Muscle of arm (tissue), 14 donors: ENCODE results near the gene CDR2. TPM values are rescaled to one million over a fixed set of nuclear protein-coding genes. Genes with fewer than 3 reads are reported as not detected.
A peak's percentile ranks its signal among the peaks of the same experiment; 100 is the strongest.
"Not testable (repeated sequence)": the region's sequence is repeated elsewhere in the genome, so short reads cannot be mapped to it uniquely, and the experiment has no call there.

Source experiments
- DNase-seq: peaks from one replicate; pipeline ENCODE4 v3.0.0-alpha.2; 2013
- long read RNA-seq, 11 donors: transcript quantifications; one replicate each; lab custom pipeline, GENCODE V29; 2026
- polyA plus RNA-seq, 12 donors: library from polyadenylated mRNA; unstranded; fragments of 120-200 nt; gene quantifications; one replicate each; pipeline ENCODE4 v1.2.1, GENCODE V29; 2013; ENCODE audit not compliant: insufficient read length in 12 of 12

CDR2 gene
- polyA plus RNA-seq = 10 to 100 TPM in 11 of 12 donors, not detected in 1; 13.7 to 26.3 (median 19.1) TPM
- long read RNA-seq, donor 1, partial matches to known transcripts = 7 of 9 reads
- long read RNA-seq, donor 1, other reads (novel, unspliced or antisense) = 0 of 9 reads
- long read RNA-seq, donor 2, transcript CDR2-201 (5 exons, 2,702 nt) = major isoform, 5 of 5 reads
- long read RNA-seq, donor 2, partial matches to known transcripts = 0 of 5 reads
- long read RNA-seq, donor 2, other reads (novel, unspliced or antisense) = 0 of 5 reads
- long read RNA-seq, donor 3, partial matches to known transcripts = 0 of 3 reads
- long read RNA-seq, donor 3, other reads (novel, unspliced or antisense) = 0 of 3 reads
- long read RNA-seq, donor 4, partial matches to known transcripts = 0 of 2 reads
- long read RNA-seq, donor 4, other reads (novel, unspliced or antisense) = 0 of 2 reads
- long read RNA-seq, donor 5, transcript CDR2-201 (5 exons, 2,702 nt) = major isoform, 5 of 5 reads
- long read RNA-seq, donor 5, partial matches to known transcripts = 0 of 5 reads
- long read RNA-seq, donor 5, other reads (novel, unspliced or antisense) = 0 of 5 reads
- long read RNA-seq, donor 6, partial matches to known transcripts = 0 of 2 reads
- long read RNA-seq, donor 6, other reads (novel, unspliced or antisense) = 0 of 2 reads
- long read RNA-seq, donor 7, partial matches to known transcripts = 0 of 1 reads
- long read RNA-seq, donor 7, other reads (novel, unspliced or antisense) = 0 of 1 reads
- long read RNA-seq, donor 8, transcript CDR2-201 (5 exons, 2,702 nt) = major isoform, 5 of 5 reads
- long read RNA-seq, donor 8, partial matches to known transcripts = 0 of 5 reads
- long read RNA-seq, donor 8, other reads (novel, unspliced or antisense) = 0 of 5 reads
- long read RNA-seq, donor 9, partial matches to known transcripts = 0 of 3 reads
- long read RNA-seq, donor 9, other reads (novel, unspliced or antisense) = 0 of 3 reads
- long read RNA-seq, donor 10, partial matches to known transcripts = 7 of 11 reads
- long read RNA-seq, donor 10, other reads (novel, unspliced or antisense) = 0 of 11 reads
- long read RNA-seq, donor 11, partial matches to known transcripts = 0 of 4 reads
- long read RNA-seq, donor 11, other reads (novel, unspliced or antisense) = 0 of 4 reads

DNA sequence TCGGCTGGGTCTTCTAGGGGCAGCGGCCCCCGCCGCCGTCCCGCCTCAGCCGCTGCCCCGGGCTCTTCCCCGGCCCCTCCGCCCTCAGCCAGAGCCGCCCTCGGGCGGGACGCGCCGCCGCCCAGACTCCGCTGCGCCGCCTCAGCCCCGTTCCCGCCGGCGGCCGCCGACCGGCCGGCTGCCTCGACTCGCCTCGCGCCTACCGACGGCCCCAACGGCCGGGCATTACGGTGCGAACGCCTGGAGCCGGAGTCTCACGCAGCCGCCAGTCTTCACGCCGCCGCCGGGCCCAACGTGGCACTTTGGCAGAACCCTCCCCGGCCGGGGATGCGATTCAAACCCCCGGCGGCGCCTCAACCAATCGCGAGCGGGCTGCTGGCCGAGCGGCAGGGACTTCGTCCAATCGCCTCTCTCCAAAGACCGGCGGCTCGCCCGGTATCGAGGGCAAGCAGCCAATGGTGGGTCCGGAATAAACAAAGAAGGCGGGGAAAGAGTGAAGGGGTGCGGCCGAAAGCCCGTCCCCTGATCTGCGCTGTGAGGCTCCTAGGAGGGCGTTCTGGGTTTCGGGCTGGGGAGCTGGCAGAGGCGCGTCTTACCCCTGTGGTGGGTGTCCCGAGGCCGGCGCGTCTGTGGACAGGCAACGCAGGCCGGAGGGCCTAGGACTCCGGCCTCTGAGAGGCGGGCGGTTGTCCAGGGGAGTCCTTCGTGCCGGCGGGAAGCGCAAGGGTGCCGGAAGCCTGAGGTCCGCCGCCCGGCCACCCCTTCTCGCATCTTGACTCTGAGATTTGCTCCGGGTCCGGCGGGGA lies at the start of gene CDR2:
Gene CDR2 (minus strand): TSS at position 309 of the 806 bp plus-strand sequence. CDS start 310 bp downstream, outside the sequence.
- peak; percentile 97 for DNase-seq

DNA sequence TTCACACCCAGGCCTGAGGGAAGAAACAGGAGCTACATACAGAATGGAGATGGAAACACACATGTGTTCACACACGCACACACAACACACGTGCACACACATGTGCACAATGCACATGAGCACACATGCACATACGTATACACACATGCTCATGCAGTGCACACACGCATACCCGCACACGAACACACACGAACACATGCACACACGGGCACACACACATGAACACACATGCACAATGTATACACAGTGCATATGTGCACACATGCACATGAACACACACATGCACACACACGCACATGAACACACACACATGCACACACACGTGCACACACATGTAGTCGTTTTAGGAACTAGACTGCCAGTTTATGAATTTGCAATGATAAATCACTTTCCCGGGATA lies 49.3 kb upstream of the CDR2 start:
- DNase-seq = no peak

- no peak for DNase-seq
These were observed 46.7 kb upstream of the CDR2 start for GRCh38 chr16:22421136-22421535.

DNA sequence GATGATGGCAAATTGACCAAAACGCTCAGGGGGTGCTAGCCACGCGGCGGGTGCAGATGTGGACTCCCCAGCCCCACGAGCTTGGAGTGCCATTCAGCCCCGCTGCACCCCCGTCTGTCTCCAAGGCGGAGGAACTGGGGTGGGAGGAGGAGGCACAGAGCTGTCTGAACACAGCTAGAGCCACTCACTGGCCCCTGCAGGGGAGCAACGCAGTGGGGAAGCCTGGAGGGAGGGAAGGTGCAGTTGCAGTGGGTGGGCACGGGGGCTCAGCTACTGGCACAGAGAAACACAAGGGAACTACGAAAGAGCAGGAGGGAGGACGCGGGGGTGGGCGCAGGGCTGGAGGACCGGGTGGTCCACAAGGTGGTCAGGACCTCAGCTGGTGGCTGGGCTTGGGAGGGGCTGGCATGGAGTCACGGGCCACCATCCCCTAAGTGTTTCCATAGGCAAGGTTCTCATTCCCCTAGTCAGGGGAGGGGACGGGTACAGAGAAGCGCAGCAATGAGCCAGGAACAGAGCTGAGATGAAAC lies 46.3 kb upstream of the CDR2 start:
- no peak for DNase-seq

- DNase-seq = no peak
These were observed 45.5 kb upstream of the CDR2 start for GRCh38 chr16:22419908-22420307.

- no peak for DNase-seq
These were observed 44.4 kb upstream of the CDR2 start for GRCh38 chr16:22418826-22419225.

DNA sequence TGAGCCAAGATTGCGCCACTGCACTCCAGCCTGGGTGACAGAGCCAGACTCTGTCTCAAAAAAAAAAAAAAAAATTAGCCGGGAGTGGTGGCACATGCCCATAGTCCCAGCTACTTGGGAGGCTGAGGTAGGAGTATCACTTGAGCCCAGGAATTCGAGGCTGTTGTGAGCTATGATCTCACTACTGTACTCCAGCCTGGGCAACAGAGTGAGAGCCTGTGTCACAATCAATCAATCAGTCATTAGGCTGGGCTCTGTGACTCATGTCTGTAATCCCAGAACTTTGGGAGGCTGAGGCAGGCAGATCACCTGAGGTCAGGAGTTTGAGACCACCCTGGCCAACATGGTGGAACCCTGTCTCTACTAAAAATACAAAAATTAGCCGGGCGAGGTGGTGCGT lies 43.4 kb upstream of the CDR2 start:
- DNase-seq = not testable (repeated sequence)

DNA sequence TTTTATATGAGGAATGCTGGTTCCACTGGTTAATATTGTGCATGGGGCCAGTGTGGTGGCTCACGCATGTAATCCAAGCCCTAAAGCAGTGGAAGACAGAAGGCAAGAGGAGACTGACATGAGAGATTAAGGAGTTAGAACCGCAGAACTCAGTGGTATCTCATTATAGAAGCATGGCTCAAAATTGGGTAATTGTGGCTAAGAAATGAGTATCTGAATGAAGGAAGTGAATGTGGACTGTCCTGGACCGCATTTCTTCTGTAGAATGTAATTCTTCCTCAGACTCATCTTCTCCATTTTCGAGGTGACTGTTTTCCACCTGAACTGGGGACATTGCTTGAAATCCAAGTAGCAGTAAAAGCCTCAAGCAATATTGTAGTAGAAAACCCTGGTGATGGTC lies 42.6 kb upstream of the CDR2 start:
- no peak for DNase-seq

DNA sequence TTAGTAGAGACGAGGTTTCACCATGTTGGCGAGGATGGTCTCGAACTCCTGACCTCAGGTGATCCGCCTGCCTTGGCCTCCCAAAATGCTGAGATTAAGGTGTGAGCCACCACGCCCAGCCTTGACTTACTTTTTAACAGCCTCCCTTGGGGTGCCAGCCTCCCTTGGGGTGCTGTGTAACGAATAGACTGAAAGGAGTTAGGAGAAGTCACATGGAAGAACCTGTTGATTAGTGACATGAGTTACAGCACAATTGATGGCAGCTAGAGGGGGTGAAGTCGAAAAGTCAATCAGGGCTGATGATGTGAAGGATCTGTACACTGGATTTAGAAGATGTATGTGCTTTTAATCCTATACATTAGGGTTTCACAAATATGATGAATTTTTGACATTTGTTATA lies 39.4 kb upstream of the CDR2 start:
- no peak for DNase-seq

DNA sequence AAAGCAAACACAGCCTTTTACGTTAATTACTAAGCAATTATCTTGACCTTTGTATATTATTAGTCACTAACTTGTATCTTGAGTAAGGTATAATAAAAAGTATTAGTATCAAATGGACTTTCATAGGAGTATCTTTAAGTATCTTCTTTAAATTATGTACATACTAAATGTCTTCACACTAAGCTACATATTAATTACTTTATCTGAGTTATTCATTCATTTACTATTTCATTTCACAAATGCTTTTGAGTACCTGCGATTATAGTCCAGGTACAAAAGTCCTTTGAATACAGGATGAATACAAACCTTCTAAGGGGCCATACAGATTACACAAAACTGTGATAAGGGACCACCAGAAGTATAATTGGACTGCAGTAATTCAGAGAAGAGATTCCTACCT lies 33.1 kb upstream of the CDR2 start:
- DNase-seq = no peak

- DNase-seq = no peak
These were observed 27.8 kb upstream of the CDR2 start for GRCh38 chr16:22402191-22402590.

DNA sequence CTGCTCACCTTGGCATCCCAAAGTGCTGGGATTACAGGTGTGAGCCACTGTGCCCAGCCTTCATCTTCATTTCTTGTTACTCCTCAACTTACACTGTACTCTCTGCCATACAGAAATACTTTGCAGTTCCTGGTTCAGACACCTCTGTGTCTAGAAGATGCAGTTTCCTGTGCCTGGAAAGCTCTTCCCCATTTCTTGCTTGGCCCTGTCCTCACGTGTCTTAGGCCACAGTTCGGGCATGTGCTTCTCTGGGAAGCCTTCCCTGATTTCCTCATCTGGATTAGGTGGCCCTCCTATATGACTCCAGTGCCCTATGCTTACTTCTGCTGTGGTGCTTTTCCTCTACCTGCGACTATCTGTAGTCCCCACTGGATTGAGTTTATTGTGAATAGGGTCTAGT lies 26.5 kb upstream of the CDR2 start:
- no peak for DNase-seq

DNA sequence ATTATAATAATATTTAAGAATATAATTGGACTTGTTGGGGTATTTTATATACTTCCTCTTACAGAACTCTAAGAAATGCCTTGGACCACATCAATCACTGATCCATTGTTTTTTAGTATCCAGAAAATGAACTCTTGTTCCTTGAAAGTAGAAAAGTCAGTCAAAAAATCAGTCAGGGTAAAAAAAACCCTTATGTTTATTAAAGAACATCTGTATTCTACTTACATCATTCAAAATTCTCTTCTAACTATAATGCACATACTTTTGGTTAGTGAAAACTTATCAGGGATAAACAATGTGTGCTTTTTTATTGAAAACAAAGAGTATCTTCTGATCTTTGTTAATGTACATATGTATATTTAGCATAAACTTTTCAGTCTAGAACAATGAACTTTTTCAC lies 23.5 kb upstream of the CDR2 start:
- DNase-seq = no peak

DNA sequence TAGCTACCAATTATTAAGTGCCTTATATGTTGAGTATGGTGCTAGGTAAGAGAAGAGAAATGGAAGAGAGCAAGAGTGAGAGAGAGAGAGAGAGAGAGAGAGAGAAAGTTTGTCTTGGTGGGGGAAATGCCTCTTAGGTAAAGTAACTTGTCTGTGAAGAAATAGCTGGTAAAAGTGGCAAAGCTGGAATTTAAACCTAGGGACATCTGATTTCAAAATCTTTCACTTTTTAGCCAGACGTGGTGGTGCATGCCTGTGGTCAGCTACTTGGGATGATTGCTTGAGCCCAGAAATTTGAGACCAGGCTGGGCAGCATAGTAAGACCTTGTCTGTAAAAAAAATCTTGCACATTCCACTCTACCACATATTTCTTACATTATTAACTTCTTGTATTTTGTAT lies 23.0 kb upstream of the CDR2 start:
- DNase-seq = no peak

DNA sequence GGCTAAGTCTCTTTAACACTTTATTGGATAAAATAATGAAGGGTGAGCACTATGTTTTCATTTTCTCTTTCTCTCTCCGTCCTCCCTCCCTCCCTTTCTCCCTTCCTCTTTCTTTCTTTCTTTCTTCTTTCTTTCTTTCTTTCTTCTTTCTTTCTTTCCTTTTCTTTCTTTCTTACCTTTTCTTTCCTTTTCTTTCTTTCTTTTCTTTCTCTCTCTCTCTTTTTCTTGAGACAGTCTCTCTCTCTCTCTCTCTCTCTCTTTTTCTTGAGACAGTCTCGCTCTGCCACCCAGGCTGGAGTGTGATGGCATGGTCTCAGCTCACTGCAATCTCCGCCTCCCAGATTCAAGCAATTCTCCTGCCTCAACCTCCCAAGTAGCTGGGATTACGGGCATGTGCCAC lies 21.5 kb upstream of the CDR2 start:
- DNase-seq = no peak

GRCh38 chr16:22394121-22394520 lies 19.7 kb upstream of the CDR2 start:
- no peak for DNase-seq

DNA sequence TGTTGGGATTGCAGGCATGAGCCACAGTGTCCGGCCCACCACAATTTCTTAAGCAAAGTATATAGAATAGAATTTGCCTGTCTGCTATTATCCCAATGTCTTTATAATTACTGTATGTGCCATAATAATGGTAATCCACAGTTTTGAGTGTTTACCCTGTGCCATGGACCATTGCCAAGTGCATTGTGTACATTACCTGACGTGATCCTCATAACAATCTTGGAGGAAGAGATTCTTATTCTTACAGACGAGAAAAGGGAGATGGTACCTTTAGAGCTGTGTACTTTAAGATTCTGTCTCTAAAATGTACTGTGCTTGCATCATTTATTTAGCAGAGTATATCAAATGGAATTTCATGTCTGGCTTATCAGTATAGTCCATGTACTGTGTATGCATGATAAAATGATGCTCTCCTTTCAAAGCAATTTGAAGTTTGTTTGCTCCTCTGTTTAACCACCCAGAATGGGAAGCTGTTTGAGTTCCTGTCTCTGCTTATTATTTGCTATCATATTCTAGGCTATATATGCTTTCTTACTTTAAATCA lies 13.8 kb upstream of the CDR2 start:
- no peak for DNase-seq

GRCh38 chr16:22386976-22387375 lies 12.6 kb upstream of the CDR2 start:
- DNase-seq = peak; percentile 36

DNA sequence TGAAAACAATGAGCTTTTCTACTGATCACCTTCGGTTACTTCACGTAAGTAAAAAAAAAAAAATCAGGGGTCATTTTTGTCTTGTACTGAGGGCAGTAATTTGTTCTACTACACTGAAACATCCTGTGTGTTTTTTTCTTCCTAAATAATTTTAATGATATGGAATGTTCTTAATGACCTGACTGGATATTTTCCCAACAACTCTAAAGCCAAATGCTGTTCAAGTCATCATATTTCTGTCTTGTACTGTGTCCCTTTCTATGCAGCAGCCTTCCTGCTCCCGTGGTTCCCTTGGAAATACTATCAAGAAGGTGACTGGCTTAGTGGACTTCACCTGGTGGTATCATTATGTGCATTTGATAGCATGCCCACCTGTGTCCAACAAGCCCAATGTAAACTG lies 10.8 kb upstream of the CDR2 start:
- DNase-seq = no peak

- DNase-seq = no peak
These were observed 9.4 kb upstream of the CDR2 start for GRCh38 chr16:22383827-22384226.

DNA sequence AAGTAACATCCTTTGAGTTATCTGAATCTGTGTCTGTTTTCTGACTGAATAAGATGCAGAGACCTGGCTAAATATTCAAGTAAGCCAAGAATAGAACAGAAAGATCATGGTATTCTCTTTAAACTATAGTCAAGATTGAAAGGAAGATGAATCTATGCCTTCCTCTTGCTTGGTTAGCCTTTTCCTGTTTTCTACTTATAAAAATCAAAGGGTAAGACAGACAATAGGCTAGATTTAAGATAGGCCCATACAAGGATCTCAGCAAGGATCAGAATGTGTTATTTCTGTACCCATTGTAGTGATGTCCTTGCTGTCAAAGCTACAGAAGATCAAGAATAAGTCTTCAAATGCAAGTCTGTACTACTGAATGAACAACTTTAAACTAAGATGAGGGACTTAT lies 7.0 kb upstream of the CDR2 start:
- no peak for DNase-seq
